Activated CD4-positive, alpha-beta T cell treated with anti-CD3 and anti-CD28 coated beads, Interleukin-2, amount 50 U/mL, for 24 hours (primary cell): ENCODE results near the gene TAPBPL.
"Not testable (repeated sequence)": the region's sequence is repeated elsewhere in the genome, so short reads cannot be mapped to it uniquely, and the experiment has no call there.

Experiments used
- DNase-seq, 2 donors: peaks; one replicate each; pipeline ENCODE4 v3.0.0-alpha.2; 2020; ENCODE audit warnings: low read depth in 1 of 2, low spot score in 1 of 2

The TAPBPL gene

DNA sequence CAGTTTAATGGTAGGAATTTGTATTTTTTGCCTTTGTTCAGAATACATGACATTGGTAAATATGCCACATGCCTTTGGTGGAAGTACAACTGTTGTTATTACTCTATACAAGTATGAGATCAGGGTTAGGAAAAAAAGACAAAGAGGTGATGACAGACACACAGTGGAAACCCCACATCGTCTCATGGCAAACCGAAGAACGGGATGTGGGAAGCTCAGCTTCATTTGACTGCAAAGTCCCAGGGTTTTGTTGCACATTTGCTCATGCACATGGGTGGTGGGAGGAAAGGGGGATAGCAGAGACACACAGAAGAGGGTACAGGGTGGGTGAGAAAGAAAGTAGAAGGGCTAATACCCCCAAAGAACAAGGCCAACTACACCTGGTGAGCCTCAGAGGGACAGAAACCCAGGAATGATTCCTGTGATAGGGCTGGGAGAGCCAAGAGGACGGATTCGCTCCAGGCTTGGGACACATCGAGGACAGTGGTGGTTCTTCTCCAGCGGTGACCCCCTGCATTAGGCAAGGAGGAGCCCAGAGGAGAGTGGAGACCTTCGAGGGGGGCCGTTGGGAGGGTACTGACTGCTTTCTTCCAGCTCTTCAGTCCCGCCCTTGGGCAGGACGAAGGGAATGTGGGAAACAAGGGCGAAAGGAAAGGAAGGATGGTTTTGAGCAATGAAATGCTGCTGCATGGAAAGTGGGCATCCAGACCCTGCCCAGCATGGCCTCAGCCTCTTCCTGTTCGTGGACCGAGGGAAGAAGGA is 10.6 kb downstream of the TAPBPL start:
- no peak for DNase-seq

DNA sequence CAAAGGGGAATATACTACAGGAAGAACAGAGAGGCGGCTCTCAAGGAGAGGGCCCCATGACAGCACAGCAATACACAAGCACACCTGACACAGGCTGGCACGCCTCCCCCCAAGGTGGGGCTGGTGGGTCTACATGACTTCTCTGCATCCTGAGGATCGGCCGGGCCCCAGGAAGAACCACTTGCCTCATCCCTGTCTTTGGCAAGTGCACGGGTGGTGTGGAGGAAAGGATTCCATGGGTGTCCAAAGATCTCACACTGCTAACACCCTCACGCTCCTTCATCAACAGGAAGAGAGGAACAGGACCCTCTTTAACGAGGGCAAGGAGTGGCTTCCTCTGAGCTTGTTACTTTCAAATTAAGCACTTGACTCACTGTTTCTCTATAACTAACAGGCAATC is 11.4 kb downstream of the TAPBPL start:
- DNase-seq: no peak

GRCh38 chr12:6463858-6464257 is 12.0 kb downstream of the TAPBPL start:
- no peak for DNase-seq

- no peak for DNase-seq
Measured at GRCh38 chr12:6464531-6464930, 12.7 kb downstream of the TAPBPL start.

DNA sequence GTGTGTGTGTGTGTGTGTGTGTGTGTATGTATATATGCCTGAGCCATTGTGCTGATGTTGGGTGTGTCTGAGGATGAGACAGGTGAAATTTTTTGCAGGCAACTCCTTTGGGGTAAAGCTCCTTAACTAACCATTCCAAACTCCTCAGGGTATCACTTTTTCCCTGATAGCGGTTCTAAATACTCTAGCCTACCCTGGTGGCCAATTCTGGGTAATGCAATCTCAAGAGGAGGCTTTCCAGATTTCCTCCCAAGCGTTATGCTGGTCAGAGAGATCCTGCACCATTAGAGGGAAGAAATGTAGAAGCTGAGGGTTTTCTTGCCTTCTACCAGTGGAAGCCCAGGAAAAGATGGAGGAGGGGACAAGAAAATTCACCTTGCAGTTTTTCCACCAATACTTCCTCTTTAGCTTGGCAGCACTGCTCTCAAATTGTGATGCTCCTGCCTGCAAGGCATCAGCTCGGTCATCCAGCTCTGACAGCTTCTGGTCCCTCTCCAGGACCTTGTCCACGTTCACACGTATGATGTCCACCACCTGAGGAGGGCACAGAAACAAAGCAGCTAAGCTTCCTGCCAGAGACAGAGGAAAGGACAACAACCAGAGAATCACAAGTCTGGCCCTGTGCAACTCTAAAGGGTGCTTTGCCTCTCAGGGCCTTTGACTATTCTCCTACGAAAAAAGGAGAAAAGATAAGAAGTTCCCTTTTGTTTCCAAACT is 13.8 kb downstream of the TAPBPL start:
- no peak for DNase-seq

GRCh38 chr12:6466184-6466573 is 14.3 kb downstream of the TAPBPL start:
- DNase-seq: no peak

- DNase-seq: not testable (repeated sequence)
Measured at GRCh38 chr12:6466751-6467150, 14.9 kb downstream of the TAPBPL start.

DNA sequence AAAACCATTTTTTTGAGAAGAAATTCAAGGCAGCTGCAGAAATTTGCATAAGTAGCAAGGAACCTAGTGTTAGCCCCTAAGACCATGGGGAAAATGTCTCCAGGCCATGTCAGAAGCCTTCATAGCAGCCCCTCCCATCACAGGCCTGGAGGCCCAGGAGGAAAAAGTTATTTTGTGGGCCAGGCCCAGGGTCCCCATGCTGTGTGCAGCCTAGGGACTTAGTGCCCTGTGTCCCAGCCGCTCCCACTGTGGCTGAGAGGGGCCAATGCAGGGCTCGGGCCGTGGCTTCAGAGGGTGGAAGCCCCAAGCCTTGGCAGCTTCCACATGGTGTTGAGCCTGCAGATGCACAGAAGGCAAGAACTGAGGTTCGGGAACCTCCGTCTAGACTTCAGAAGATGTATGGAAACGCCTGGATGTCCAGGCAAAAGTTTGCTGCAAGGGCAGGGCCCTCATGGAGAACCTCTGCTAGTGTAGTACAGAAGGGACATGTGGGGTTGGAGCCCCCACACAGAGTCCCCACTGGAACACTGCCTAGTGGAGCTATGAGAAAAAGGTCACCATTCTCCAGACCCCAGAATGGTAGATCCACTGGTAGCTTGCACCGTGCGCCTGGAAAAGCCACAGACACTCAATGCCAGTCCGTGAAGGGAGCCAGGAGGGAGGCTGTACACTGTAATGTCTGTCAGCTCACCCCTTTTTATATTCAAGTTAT is 15.9 kb downstream of the TAPBPL start:
- DNase-seq: not testable (repeated sequence)

DNA sequence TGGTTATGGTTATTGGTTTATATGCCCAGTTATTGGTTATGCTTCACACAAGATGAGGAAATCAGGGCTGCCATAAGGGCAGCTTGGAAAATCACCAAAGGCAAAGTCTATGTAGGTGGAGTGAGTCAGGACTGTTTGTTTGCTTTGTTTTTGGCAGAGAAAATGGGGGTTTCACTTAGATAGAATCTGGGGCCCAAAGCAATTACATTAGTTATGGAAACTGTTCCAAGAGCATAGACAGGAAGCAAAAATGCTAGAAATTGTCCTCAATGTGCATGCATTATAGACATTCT is 16.4 kb downstream of the TAPBPL start:
- no peak for DNase-seq

DNA sequence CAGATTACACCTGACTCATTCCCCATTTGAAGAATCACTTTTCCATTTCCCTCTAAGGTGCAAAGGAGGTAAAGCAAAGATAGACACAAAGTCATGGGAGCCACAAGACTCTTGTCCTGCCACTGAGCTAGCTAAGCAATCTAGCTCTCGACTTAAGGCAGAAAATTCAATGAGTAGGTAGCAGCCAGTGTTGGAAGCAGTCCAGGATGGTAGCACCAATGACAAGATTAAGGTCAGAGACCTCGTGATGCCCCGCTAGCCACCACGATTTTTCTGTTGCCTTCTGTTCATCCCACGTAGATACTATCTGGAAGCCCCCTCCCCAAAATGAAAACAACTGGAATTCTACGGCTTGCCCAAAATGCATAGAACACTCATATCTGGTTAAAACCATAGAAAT is 17.2 kb downstream of the TAPBPL start:
- no peak for DNase-seq

DNA sequence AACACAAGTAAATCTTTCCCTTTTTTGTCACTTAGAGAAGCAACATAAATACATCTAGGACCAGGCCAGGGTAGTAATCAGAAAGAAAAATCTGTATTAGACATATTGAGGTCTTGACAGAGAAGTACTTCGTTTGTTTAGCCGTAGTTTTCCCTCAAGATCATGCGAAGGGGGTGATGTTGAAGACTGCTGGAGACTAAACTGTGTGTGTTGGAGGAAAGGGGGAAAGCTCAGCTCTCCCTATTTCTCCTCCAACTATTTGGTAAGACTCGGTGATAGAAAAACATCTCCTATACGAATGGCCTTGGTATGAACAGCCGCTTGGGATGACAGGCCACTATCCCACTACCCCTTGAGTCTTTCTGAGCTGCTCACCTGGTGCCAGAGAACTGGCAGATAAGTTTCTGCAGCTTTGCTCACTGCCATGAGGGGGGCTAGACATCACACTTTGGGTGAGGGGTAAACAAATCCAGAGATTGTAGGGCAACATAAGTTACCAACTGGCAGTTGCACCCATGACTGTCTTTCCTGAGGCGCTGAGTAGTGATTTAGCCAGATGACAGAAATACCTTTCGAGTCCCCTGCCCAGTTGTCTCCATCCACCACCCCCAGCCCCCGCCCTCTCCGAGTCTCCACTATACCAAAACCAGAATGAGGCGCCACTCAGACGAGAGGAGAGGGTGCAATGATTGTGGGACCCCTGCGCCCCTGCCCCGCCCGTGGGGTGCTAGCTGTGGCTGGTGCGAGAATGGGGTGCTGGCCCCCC is 17.9 kb downstream of the TAPBPL start:
- no peak for DNase-seq

- DNase-seq: peak; percentile 93 to 96
Measured at GRCh38 chr12:6470375-6471163, 18.7 kb downstream of the TAPBPL start, which contains the start of gene VAMP1. VAMP1 (minus strand) TSS chr12:6470677; CDS start chr12:6470531, 146 bp downstream.

DNA sequence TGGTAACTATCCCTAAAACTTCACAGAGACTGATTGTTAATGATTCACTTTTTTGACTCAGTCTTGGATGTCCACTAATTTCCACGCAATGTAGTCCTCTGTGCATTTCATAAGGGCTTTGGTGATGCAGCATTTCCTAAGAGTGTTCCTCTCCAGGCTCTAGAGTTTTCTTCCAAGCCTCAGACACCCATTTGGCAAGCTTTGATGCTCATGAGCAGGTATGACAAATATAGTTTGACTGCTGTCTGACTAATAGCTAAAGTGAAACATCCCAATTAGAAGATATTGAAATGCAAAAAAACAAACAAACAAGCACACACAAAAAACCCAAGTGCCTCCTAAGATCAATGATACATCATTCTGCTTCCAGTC is 20.1 kb downstream of the TAPBPL start:
- DNase-seq: no peak

- no peak for DNase-seq
Measured at GRCh38 chr12:6472491-6472890, 20.6 kb downstream of the TAPBPL start.

DNA sequence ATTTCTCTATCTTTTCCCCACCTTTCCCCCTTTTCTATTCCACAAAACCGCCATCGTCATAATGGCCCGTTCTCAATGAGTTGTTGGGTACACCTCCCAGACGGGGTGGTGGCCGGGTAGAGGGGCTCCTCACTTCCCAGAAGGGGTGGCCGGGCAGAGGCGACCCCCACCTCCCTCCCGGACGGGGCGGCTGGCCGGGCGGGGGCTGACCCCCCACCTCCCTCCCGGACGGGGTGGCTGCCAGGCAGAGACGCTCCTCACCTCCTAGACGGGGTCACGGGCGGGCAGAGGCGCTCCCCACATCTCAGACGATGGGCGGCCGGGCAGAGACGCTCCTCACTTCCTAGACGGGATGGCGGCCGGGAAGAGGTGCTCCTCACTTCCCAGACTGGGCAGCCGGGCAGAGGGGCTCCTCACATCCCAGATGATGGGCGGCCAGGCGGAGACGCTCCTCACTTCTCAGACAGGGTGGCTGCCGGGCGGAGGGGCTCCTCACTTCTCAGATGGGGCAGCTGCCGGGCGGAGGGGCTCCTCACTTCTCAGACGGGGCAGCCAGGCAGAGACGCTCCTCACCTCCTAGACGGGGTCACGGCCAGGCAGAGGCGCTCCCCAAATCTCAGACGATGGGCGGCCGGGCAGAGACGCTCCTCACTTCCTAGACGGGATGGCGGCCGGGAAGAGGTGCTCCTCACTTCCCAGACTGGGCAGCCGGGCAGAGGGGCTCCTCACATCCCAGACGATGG is 23.6 kb downstream of the TAPBPL start:
- not testable (repeated sequence) for DNase-seq

DNA sequence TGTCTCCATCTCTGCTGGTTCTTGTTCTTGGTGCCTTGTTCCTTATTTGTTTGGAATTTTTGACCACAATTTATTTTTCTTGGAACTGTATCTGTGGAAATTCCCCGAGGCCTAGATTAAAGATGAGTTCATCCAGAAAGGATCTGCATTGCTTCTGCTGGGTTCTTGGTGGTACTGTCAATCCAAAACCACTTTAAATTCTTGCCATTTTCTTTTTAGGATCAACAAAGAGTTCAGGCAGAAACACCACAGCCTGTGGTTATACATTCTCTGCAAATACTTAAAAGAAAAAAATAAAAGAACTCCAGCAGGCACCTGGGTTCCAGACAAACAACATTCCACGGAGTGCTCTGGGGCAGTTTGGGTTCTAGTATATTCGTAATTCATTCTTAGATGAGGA is 24.6 kb downstream of the TAPBPL start:
- DNase-seq: no peak

- DNase-seq: not testable (repeated sequence)
Measured at GRCh38 chr12:6477601-6478377, 25.9 kb downstream of the TAPBPL start.

DNA sequence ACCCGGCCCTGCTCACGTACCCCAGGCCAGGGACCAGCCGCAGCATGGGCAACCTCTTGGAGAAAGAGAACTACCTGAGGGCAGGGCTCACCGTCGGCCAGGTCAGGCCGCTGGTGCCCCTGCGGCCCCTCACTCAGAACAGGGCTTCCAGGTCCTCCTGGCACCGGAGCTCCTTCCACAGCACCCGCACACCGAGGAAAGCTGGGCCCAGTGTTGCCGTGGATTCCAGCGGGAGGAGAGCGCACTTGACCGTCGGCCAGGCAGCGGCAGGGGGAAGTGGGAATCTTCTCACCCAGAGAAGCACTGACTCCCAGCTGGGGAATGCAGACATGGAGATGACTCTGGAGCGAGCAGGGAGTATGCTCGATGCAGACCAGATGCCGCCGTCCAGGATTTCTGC is 26.6 kb downstream of the TAPBPL start:
- DNase-seq: no peak

DNA sequence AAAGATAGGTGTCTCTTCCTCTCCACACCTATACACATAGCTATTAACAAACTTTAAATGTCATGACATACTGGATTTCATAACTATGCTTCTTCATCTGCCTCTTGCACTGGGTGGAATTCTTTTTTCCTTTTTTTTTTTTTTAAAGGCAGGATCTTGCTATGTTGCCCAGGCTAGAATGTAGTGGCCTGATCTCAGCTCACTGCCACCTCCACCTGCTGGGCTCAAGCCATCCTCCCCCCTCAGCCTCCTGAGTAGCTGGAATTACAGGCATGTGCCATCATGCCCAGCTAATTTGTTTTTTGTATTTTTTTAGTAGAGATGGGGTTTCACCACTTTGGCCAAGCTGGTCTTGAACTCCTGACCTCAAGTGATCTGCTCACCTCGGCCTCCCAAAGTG is 36.4 kb downstream of the TAPBPL start:
- DNase-seq: no peak
